Measurements from ENCODE around the gene DPH2.

Gene DPH2

GRCh38 chr1:43982241-43982640 lies 12.4 kb downstream of the DPH2 start:
- WGBS (ENCODE audit: insufficient coverage) = 95% methylated on average over 5 of the region's 8 CpGs

DNA sequence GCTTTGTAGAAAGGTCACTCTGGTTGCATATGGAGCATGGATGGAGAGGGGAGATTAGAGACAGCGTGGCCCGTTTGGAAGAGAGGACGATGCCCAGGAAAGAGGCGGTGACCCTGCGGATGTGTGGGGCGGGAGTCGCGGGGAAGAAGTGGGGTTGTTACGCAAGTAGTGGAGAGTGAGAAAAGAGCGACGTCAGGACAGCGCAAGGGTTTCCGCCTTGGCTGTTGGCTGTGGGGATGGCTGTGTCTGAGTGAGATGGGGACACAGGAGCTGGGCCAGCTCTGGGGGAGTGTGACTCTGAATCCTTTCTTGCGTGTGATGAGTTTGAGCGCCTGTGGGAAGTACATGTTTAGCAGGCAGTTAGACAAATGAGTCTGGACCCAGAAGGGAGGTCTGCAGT lies 13.0 kb downstream of the DPH2 start:
- Histone ChIP-seq H3K9me3 (ENCODE audit: control extremely low read depth in 1 of 5, control insufficient read depth in 4 of 5, insufficient read depth in 2 of 5, low read depth in 1 of 5, low read length in 4 of 5) (no peaks in the 10 kb centered on the region), H3K36me3 (ENCODE audit: control insufficient read depth in 4 of 4, insufficient read depth in 4 of 4, low read length in 3 of 4) (peaks cover 0 to 37% (median 13%) of the 10 kb centered on the region in 4 experiments), H3K27me3 (replicated peaks in 2 of 5; ENCODE audit: control insufficient read depth in 4 of 5, insufficient read depth in 5 of 5, low read length in 4 of 5) (no peaks in the 10 kb centered on the region), H3K4me3 (ENCODE audit: control insufficient read depth in 1 of 7, extremely low read depth in 1 of 7, insufficient read depth in 4 of 7, low read depth in 2 of 7, low read length in 6 of 7) (no peak overlapping the region), H3K27ac (ENCODE audit: insufficient read depth in 1 of 2, low read depth in 1 of 2, low read length in 2 of 2, poor library complexity in 1 of 2, severe bottlenecking in 2 of 2) (no peak overlapping the region), H3K4me1 (ENCODE audit: control extremely low read depth in 1 of 4, control insufficient read depth in 4 of 4, insufficient read depth in 4 of 4, low read length in 3 of 4) (peaks cover 0 to 26% (median 19%) of the 10 kb centered on the region in 4 experiments)
- ChIA-PET POLR2A (no interaction called here), CTCF (no interaction called here)
- WGBS (ENCODE audit: insufficient coverage) = 96% methylated on average over 13 of the region's 15 CpGs
- no peak for DNase-seq

More at GRCh38 chr1:43982241-43982640, 12.4 kb downstream of the DPH2 start:
- Histone ChIP-seq H3K4me3 (ENCODE audit: control insufficient read depth in 1 of 7, extremely low read depth in 1 of 7, insufficient read depth in 4 of 7, low read depth in 2 of 7, low read length in 6 of 7) (no peak overlapping the region), H3K9me3 (ENCODE audit: control extremely low read depth in 1 of 5, control insufficient read depth in 4 of 5, insufficient read depth in 2 of 5, low read depth in 1 of 5, low read length in 4 of 5) (no peaks in the 10 kb centered on the region), H3K27ac (ENCODE audit: insufficient read depth in 1 of 2, low read depth in 1 of 2, low read length in 2 of 2, poor library complexity in 1 of 2, severe bottlenecking in 2 of 2) (no peak overlapping the region), H3K4me1 (ENCODE audit: control extremely low read depth in 1 of 4, control insufficient read depth in 4 of 4, insufficient read depth in 4 of 4, low read length in 3 of 4) (peaks cover 0 to 28% (median 19%) of the 10 kb centered on the region in 4 experiments), H3K36me3 (ENCODE audit: control insufficient read depth in 4 of 4, insufficient read depth in 4 of 4, low read length in 3 of 4) (peaks cover 0 to 43% (median 15%) of the 10 kb centered on the region in 4 experiments), H3K27me3 (replicated peaks in 2 of 5; ENCODE audit: control insufficient read depth in 4 of 5, insufficient read depth in 5 of 5, low read length in 4 of 5) (no peaks in the 10 kb centered on the region)
- POLR2A ChIA-PET = no interaction called here
- CTCF ChIA-PET = no interaction called here
- DNase-seq = no peak

- POLR2A ChIA-PET = no interaction called here
- no peaks in the 10 kb centered on the region for H3K27me3 ChIP-seq (replicated peaks in 2 of 5; ENCODE audit: control insufficient read depth in 4 of 5, insufficient read depth in 5 of 5, low read length in 4 of 5)
- WGBS (ENCODE audit: insufficient coverage) = 98% methylated on average over 8 of the region's 12 CpGs
- DNase-seq = no peak
- no peak overlapping the region for H3K27ac ChIP-seq (ENCODE audit: insufficient read depth in 1 of 2, low read depth in 1 of 2, low read length in 2 of 2, poor library complexity in 1 of 2, severe bottlenecking in 2 of 2)
- no peak overlapping the region for H3K4me3 ChIP-seq (ENCODE audit: control insufficient read depth in 1 of 7, extremely low read depth in 1 of 7, insufficient read depth in 4 of 7, low read depth in 2 of 7, low read length in 6 of 7)
- H3K4me1 ChIP-seq (ENCODE audit: control extremely low read depth in 1 of 4, control insufficient read depth in 4 of 4, insufficient read depth in 4 of 4, low read length in 3 of 4) = peaks cover 0 to 21% (median 14%) of the 10 kb centered on the region in 4 experiments
- H3K36me3 ChIP-seq (ENCODE audit: control insufficient read depth in 4 of 4, insufficient read depth in 4 of 4, low read length in 3 of 4) = peaks cover 0 to 32% (median 10%) of the 10 kb centered on the region in 4 experiments
- CTCF ChIA-PET = interaction anchor here (0.6 to 1.4 kb wide), 2 partner anchors 65 to 218 kb away, joined by 3 to 4 read pairs; no protein-coding TSS in a partner anchor
- H3K9me3 ChIP-seq (ENCODE audit: control extremely low read depth in 1 of 5, control insufficient read depth in 4 of 5, insufficient read depth in 2 of 5, low read depth in 1 of 5, low read length in 4 of 5) = no peaks in the 10 kb centered on the region
Observed at GRCh38 chr1:43983253-43983899, 13.6 kb downstream of the DPH2 start.

DNA sequence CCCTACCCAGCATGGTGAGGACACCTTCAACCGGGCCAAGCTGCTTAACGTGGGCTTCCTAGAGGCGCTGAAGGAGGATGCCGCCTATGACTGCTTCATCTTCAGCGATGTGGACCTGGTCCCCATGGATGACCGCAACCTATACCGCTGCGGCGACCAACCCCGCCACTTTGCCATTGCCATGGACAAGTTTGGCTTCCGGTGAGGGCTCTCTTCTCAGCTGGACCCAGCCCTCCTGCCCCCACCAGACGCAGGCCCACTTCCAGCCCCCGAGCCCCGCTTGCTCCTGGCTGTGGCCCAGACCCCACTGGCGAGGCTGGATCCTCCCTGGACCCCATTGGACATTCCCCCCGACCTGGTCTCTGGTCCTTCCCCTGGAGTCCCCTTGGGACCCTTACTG lies 15.0 kb downstream of the DPH2 start:
- H3K27me3 ChIP-seq (replicated peaks in 2 of 5; ENCODE audit: control insufficient read depth in 4 of 5, insufficient read depth in 5 of 5, low read length in 4 of 5) = no peaks in the 10 kb centered on the region
- H3K36me3 ChIP-seq (ENCODE audit: control insufficient read depth in 4 of 4, insufficient read depth in 4 of 4, low read length in 3 of 4) = peaks cover 0 to 30% (median 10%) of the 10 kb centered on the region in 4 experiments
- WGBS (ENCODE audit: insufficient coverage) = 97% methylated on average over 9 of the region's 16 CpGs
- no peak overlapping the region for H3K27ac ChIP-seq (ENCODE audit: insufficient read depth in 1 of 2, low read depth in 1 of 2, low read length in 2 of 2, poor library complexity in 1 of 2, severe bottlenecking in 2 of 2)
- ChIA-PET CTCF (interaction anchor here (0.7 kb wide), 1 partner anchor 9 kb away, joined by 4 read pairs; the partner anchor contains the start of gene ATP6V0B), POLR2A (no interaction called here)
- H3K4me3 ChIP-seq (ENCODE audit: control insufficient read depth in 1 of 7, extremely low read depth in 1 of 7, insufficient read depth in 4 of 7, low read depth in 2 of 7, low read length in 6 of 7) = no peak overlapping the region
- peaks cover 0 to 12% (median 5%) of the 10 kb centered on the region in 4 experiments for H3K4me1 ChIP-seq (ENCODE audit: control extremely low read depth in 1 of 4, control insufficient read depth in 4 of 4, insufficient read depth in 4 of 4, low read length in 3 of 4)
- no peak for DNase-seq
- H3K9me3 ChIP-seq (ENCODE audit: control extremely low read depth in 1 of 5, control insufficient read depth in 4 of 5, insufficient read depth in 2 of 5, low read depth in 1 of 5, low read length in 4 of 5) = no peaks in the 10 kb centered on the region

- Histone ChIP-seq H3K4me1 (ENCODE audit: control extremely low read depth in 1 of 4, control insufficient read depth in 4 of 4, insufficient read depth in 4 of 4, low read length in 3 of 4) (peaks cover 0 to 7% (median 6%) of the 10 kb centered on the region in 4 experiments), H3K27me3 (replicated peaks in 2 of 5; ENCODE audit: control insufficient read depth in 4 of 5, insufficient read depth in 5 of 5, low read length in 4 of 5) (no peaks in the 10 kb centered on the region), H3K9me3 (ENCODE audit: control extremely low read depth in 1 of 5, control insufficient read depth in 4 of 5, insufficient read depth in 2 of 5, low read depth in 1 of 5, low read length in 4 of 5) (no peaks in the 10 kb centered on the region), H3K27ac (ENCODE audit: insufficient read depth in 1 of 2, low read depth in 1 of 2, low read length in 2 of 2, poor library complexity in 1 of 2, severe bottlenecking in 2 of 2) (no peak overlapping the region), H3K4me3 (ENCODE audit: control insufficient read depth in 1 of 7, extremely low read depth in 1 of 7, insufficient read depth in 4 of 7, low read depth in 2 of 7, low read length in 6 of 7) (no peak overlapping the region), H3K36me3 (ENCODE audit: control insufficient read depth in 4 of 4, insufficient read depth in 4 of 4, low read length in 3 of 4) (peaks cover 0 to 30% (median 10%) of the 10 kb centered on the region in 4 experiments)
- 92% methylated on average over 4 of the region's 4 CpGs for WGBS (ENCODE audit: insufficient coverage)
- ChIA-PET POLR2A (no interaction called here), CTCF (no interaction called here)
- no peak for DNase-seq
Observed at GRCh38 chr1:43985984-43986595, 16.3 kb downstream of the DPH2 start.

DNA sequence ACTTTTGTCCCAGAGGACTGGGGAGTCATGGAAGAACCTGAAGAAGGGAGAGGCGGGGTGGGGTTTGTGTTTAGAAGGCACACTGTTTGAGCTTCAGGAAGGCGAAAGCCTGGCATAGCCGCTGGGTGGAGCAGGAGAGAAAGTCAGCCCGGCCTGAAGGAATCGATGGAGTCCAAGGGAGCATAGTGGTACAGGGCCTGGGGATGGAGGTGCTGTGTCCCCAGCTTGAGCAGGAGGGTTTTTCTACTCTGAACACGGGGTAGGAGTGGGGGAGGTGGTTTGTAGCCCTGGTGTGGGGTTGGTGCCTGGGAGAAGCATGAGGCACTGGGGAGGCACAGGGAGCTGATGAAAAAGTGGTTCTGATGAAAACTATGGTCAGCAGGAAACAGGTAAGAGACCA lies 16.9 kb downstream of the DPH2 start:
- H3K36me3 ChIP-seq (ENCODE audit: control insufficient read depth in 4 of 4, insufficient read depth in 4 of 4, low read length in 3 of 4) = peaks cover 0 to 30% (median 10%) of the 10 kb centered on the region in 4 experiments
- H3K27me3 ChIP-seq (replicated peaks in 2 of 5; ENCODE audit: control insufficient read depth in 4 of 5, insufficient read depth in 5 of 5, low read length in 4 of 5) = no peaks in the 10 kb centered on the region
- no peaks in the 10 kb centered on the region for H3K9me3 ChIP-seq (ENCODE audit: control extremely low read depth in 1 of 5, control insufficient read depth in 4 of 5, insufficient read depth in 2 of 5, low read depth in 1 of 5, low read length in 4 of 5)
- H3K27ac ChIP-seq (ENCODE audit: insufficient read depth in 1 of 2, low read depth in 1 of 2, low read length in 2 of 2, poor library complexity in 1 of 2, severe bottlenecking in 2 of 2) = no peak overlapping the region
- 100% methylated on average over 2 of the region's 6 CpGs for WGBS (ENCODE audit: insufficient coverage)
- H3K4me1 ChIP-seq (ENCODE audit: control extremely low read depth in 1 of 4, control insufficient read depth in 4 of 4, insufficient read depth in 4 of 4, low read length in 3 of 4) = peaks cover 0 to 12% (median 11%) of the 10 kb centered on the region in 4 experiments
- no peak for DNase-seq
- POLR2A ChIA-PET = no interaction called here
- CTCF ChIA-PET = interaction anchor here (0.6 kb wide), 1 partner anchor 933 kb away, joined by 3 read pairs; no protein-coding TSS in a partner anchor
- H3K4me3 ChIP-seq (ENCODE audit: control insufficient read depth in 1 of 7, extremely low read depth in 1 of 7, insufficient read depth in 4 of 7, low read depth in 2 of 7, low read length in 6 of 7) = no peak overlapping the region
